OCI-M2 (cell line): ENCODE results near the gene B4GALT1.

Experiments used
- DNase-seq: peaks from one replicate; lab custom pipeline; 2025; ENCODE audit not compliant: unreplicated experiment; lab: John Stamatoyannopoulos, UW

Gene B4GALT1

GRCh38 chr9:33167084-33167971 is at the start of gene B4GALT1:
Gene B4GALT1, minus strand, starts transcription at chr9:33167336. Its CDS starts 167 bp downstream, at chr9:33167169.
- no peak for DNase-seq

GRCh38 chr9:33211695-33212393 is 44.7 kb upstream of the B4GALT1 start:
- DNase-seq = no peak

- no peak for DNase-seq
These were observed 43.0 kb upstream of the B4GALT1 start for GRCh38 chr9:33210006-33210715.

GRCh38 chr9:33209394-33209793 is 42.3 kb upstream of the B4GALT1 start:
- no peak for DNase-seq

- no peak for DNase-seq
These were observed 35.5 kb upstream of the B4GALT1 start for GRCh38 chr9:33202552-33203201.

- DNase-seq = no peak
These were observed 34.9 kb upstream of the B4GALT1 start for GRCh38 chr9:33202018-33202417.

- DNase-seq = no peak
These were observed 31.0 kb upstream of the B4GALT1 start for GRCh38 chr9:33198165-33198564.

- no peak for DNase-seq
These were observed 30.4 kb upstream of the B4GALT1 start for GRCh38 chr9:33197279-33198152.

- DNase-seq = no peak
These were observed 29.6 kb upstream of the B4GALT1 start for GRCh38 chr9:33196736-33197135.

GRCh38 chr9:33193818-33194217 is 26.7 kb upstream of the B4GALT1 start:
- no peak for DNase-seq

- DNase-seq = no peak
These were observed 25.5 kb upstream of the B4GALT1 start for GRCh38 chr9:33192493-33193255.

GRCh38 chr9:33190021-33190705 is 23.0 kb upstream of the B4GALT1 start:
- no peak for DNase-seq

GRCh38 chr9:33189331-33189791 is 22.2 kb upstream of the B4GALT1 start:
- no peak for DNase-seq

GRCh38 chr9:33188711-33189110 is 21.6 kb upstream of the B4GALT1 start:
- DNase-seq = no peak

GRCh38 chr9:33187519-33188218 is 20.5 kb upstream of the B4GALT1 start:
- DNase-seq = no peak

- DNase-seq = no peak
These were observed 19.5 kb upstream of the B4GALT1 start for GRCh38 chr9:33186457-33187168.

- DNase-seq = no peak
These were observed 18.7 kb upstream of the B4GALT1 start for GRCh38 chr9:33185858-33186257.
